NCI-H2196 treated with DMSO at 0.1 percent for 48 hours (cell line): ENCODE measurements around the gene PPM1L.
"Not testable (repeated sequence)": the region's sequence is repeated elsewhere in the genome, so short reads cannot be mapped to it uniquely, and the experiment has no call there.

Experiments used
- DNase-seq: peaks from one replicate; lab custom pipeline; 2025; ENCODE audit not compliant: unreplicated experiment; lab: John Stamatoyannopoulos, UW

The PPM1L gene

GRCh38 chr3:160977773-160978172 is 221.7 kb downstream of the PPM1L start:
- no peak for DNase-seq

GRCh38 chr3:160980740-160981139 is 224.7 kb downstream of the PPM1L start:
- no peak for DNase-seq

GRCh38 chr3:160981217-160981938 is 225.3 kb downstream of the PPM1L start:
- no peak for DNase-seq

GRCh38 chr3:160982491-160982890 is 226.5 kb downstream of the PPM1L start:
- DNase-seq, result no peak

GRCh38 chr3:160983900-160984299 is 227.9 kb downstream of the PPM1L start:
- not testable (repeated sequence) for DNase-seq

- DNase-seq, result no peak
Measured at GRCh38 chr3:160986069-160986468, 230.0 kb downstream of the PPM1L start.

- DNase-seq, result no peak
Measured at GRCh38 chr3:160987982-160988964, 232.2 kb downstream of the PPM1L start.

- no peak for DNase-seq
Measured at GRCh38 chr3:160990446-160990845, 234.4 kb downstream of the PPM1L start.

- no peak for DNase-seq
Measured at GRCh38 chr3:160992712-160993111, 236.7 kb downstream of the PPM1L start.

GRCh38 chr3:160996811-160997210 is 240.8 kb downstream of the PPM1L start:
- DNase-seq, result no peak

GRCh38 chr3:160998581-160998980 is 242.6 kb downstream of the PPM1L start:
- DNase-seq, result no peak

GRCh38 chr3:160999274-160999673 is 243.2 kb downstream of the PPM1L start:
- no peak for DNase-seq

- DNase-seq, result no peak
Measured at GRCh38 chr3:161008086-161008485, 252.1 kb downstream of the PPM1L start.

- DNase-seq, result not testable (repeated sequence)
Measured at GRCh38 chr3:161010151-161010550, 254.1 kb downstream of the PPM1L start.

- no peak for DNase-seq
Measured at GRCh38 chr3:161014843-161015749, 259.1 kb downstream of the PPM1L start.

GRCh38 chr3:161016417-161017313 is 260.6 kb downstream of the PPM1L start:
- DNase-seq, result no peak

- DNase-seq, result no peak
Measured at GRCh38 chr3:161017971-161018370, 261.9 kb downstream of the PPM1L start.

GRCh38 chr3:161020256-161020655 is 264.2 kb downstream of the PPM1L start:
- DNase-seq, result no peak

GRCh38 chr3:161025911-161026310 is 269.9 kb downstream of the PPM1L start:
- DNase-seq, result no peak
